HEK293T (cell line): ENCODE measurements around the gene DGKQ.

Experiments
- CTBP1 ChIP-seq: fragments of 450-650 bp; IDR thresholded peaks from 2 replicates; pipeline ENCODE4 v1.6.1; 2016; ENCODE audit warnings: borderline replicate concordance
- HDGF ChIP-seq: fragments of 450-650 bp; IDR thresholded peaks from 2 replicates; pipeline ENCODE4 v1.6.1; 2017; ENCODE audit warnings: antibody characterized with exemption, borderline replicate concordance
- SP1 ChIP-seq: fragments of 450-650 bp; IDR thresholded peaks from 2 replicates; pipeline ENCODE4 v1.6.1; 2017
- SUZ12 ChIP-seq: fragments of 450-650 bp; IDR thresholded peaks from 2 replicates; pipeline ENCODE4 v1.6.1; 2016; ENCODE audit warnings: mild to moderate bottlenecking

DNA sequence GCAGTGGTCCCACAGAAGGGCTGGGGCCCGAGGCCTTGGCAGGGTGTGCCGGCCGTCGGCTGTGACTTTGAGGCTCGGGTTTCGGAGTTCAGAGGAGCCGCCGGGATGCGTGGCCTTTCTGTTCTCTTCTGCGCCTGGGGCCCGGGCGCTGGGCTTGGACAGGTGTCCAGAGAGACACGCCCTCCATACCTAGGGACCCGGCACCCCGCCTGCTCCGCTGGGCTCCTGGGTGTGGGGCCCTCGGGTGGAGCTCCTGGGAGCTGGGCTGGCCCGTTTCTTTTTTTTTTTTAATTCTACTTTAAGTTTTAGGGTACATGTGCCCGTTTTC, 49.3 kb upstream of the DGKQ start:
- TF ChIP-seq SP1 (no peak), SUZ12 (no peak), HDGF (no peak), CTBP1 (no peak)
